HCT116 (cell line): Measurements from ENCODE around the gene TOPORS. TPM values are rescaled to one million over a fixed set of nuclear protein-coding genes. Genes with fewer than 3 reads are reported as not detected.

ENCODE experiments used
- ATAC-seq: fragments of 200-7000 bp; cut with Tn5 transposase; 2 replicates; pipeline ENCODE4 v1.9.1; 2020; ENCODE audit warnings: mild to moderate bottlenecking, moderate library complexity
- BruUV-seq: library from RNA; stranded (reverse); fragments of 400-500 nt; replicated peaks from 2 replicates; lab custom pipeline; 2021; lab: Mats Ljungman, UMichigan
- CTCF ChIA-PET: fragments of 300-600 bp; sonication (Branson Sonifier 250); formaldehyde crosslinking; loops from one replicate; lab custom pipeline; 2021; ENCODE audit warnings: antibody characterized with exemption; lab: Charles Lee
- POLR2A ChIA-PET: fragments of 300-600, 350-600 bp; sonication (Branson Sonifier 250); formaldehyde crosslinking; loops from one replicate; lab custom pipeline; 2021; ENCODE audit warnings: antibody characterized with exemption; lab: Charles Lee
- RAD21 ChIA-PET, 2 experiments: fragments of 300-600 bp; sonication (Branson Sonifier 250); formaldehyde crosslinking; loops; one replicate each; lab custom pipeline; 2023; ENCODE audit warnings: low total read pairs in 2 of 2; ENCODE audit not compliant: uncharacterized antibody in 2 of 2, unreplicated experiment in 2 of 2, low non-redundant PET in 1 of 2; lab: Charles Lee
- DNase-seq: peaks from one replicate; pipeline ENCODE4 v3.0.0-alpha.2; 2010; ENCODE audit warnings: low read depth, low spot score
- H2AFZ ChIP-seq: fragments of 200-600 bp; shearing (Covaris generic), sonication (generic); 2 replicates; pipeline ENCODE4 v1.6.1; 2017; ENCODE audit warnings: low read depth, mixed run types, mixed read lengths, antibody characterized with exemption, low read length; ENCODE audit not compliant: poor library complexity, severe bottlenecking
- H3K27ac ChIP-seq: 2 replicates; pipeline ENCODE4 v1.5.1; 2012; ENCODE audit warnings: low read depth, low read length
- H3K27me3 ChIP-seq: fragments of 200-600 bp; sonication (generic); 2 replicates; pipeline ENCODE4 v1.6.1; 2016; ENCODE audit warnings: mixed run types, low read length, mixed read lengths; ENCODE audit not compliant: insufficient read depth
- H3K36me3 ChIP-seq, 2 experiments: fragments of 200-500 bp in 1 of 2; fragments of 200-600 bp in 1 of 2; sonication (Bioruptor generic) in 1 of 2; sonication (generic) in 1 of 2; 2 replicates each; pipeline versions ENCODE4 v1.5.1 to v1.6.1; 2014 to 2016; ENCODE audit warnings: low read length in 2 of 2, inconsistent platforms in 1 of 2, mixed read lengths in 1 of 2, mixed run types in 1 of 2; ENCODE audit not compliant: insufficient read depth in 2 of 2, control insufficient read depth in 1 of 2
- H3K4me1 ChIP-seq, 2 experiments: fragments of 200-600 bp in 1 of 2; sonication (generic) in 1 of 2; 2 replicates each; pipeline versions ENCODE4 v1.5.1 to v1.6.1; 2012 to 2017; ENCODE audit warnings: low read length in 2 of 2, inconsistent platforms in 1 of 2, mild to moderate bottlenecking in 1 of 2, mixed read lengths in 1 of 2, mixed run types in 1 of 2, moderate library complexity in 1 of 2; ENCODE audit not compliant: insufficient read depth in 2 of 2, control insufficient read depth in 1 of 2
- H3K4me2 ChIP-seq: fragments of 200-600 bp; sonication (generic); 2 replicates; pipeline ENCODE4 v1.6.1; 2017; ENCODE audit warnings: mixed run types, low read length, mixed read lengths
- H3K4me3 ChIP-seq, 2 experiments: fragments of 200-600 bp in 1 of 2; sonication (generic) in 1 of 2; replicated peaks in 1 of 2; 2 replicates each; pipeline ENCODE4 v1.5.1; 2011 to 2016; ENCODE audit warnings: low read length in 2 of 2, control low read depth in 1 of 2, low read depth in 1 of 2, mild to moderate bottlenecking in 1 of 2, mixed read lengths in 1 of 2, mixed run types in 1 of 2
- H3K79me2 ChIP-seq: fragments of 200-600 bp; sonication (generic); 2 replicates; pipeline ENCODE4 v1.6.1; 2017; ENCODE audit warnings: mild to moderate bottlenecking, mixed run types, low read length, moderate library complexity, mixed read lengths; ENCODE audit not compliant: insufficient read depth
- H3K9ac ChIP-seq: fragments of 200-600 bp; sonication (generic); 2 replicates; pipeline ENCODE4 v1.6.1; 2016; ENCODE audit warnings: low read length, mixed read lengths
- H3K9me2 ChIP-seq: fragments of 200-600 bp; sonication (generic), shearing (Covaris generic); 2 replicates; pipeline ENCODE4 v1.6.1; 2017; ENCODE audit warnings: mixed run types, mild to moderate bottlenecking, moderate library complexity; ENCODE audit not compliant: insufficient read depth
- H3K9me3 ChIP-seq, 2 experiments: fragments of 200-500 bp in 1 of 2; fragments of 200-600 bp in 1 of 2; sonication (Bioruptor generic) in 1 of 2; sonication (generic) in 1 of 2; 2 replicates each; pipeline ENCODE4 v1.6.1; 2014 to 2017; ENCODE audit warnings: low read length in 2 of 2, mixed read lengths in 2 of 2, inconsistent platforms in 1 of 2, low read depth in 1 of 2, mild to moderate bottlenecking in 1 of 2, mixed run types in 1 of 2, moderate library complexity in 1 of 2; ENCODE audit not compliant: control insufficient read depth in 1 of 2, insufficient read depth in 1 of 2
- H4K20me1 ChIP-seq: fragments of 200-600 bp; sonication (generic), shearing (Covaris generic); 2 replicates; pipeline ENCODE4 v1.6.1; 2017; ENCODE audit warnings: mixed run types, mild to moderate bottlenecking, moderate library complexity; ENCODE audit not compliant: insufficient read depth
- ATF3 ChIP-seq: IDR thresholded peaks from 2 replicates; pipeline ENCODE4 v1.6.1; 2012
- CBX3 ChIP-seq: IDR thresholded peaks from 2 replicates; pipeline ENCODE4 v1.6.1; 2012; ENCODE audit warnings: low read depth
- CEBPB ChIP-seq: IDR thresholded peaks from 2 replicates; pipeline ENCODE4 v1.6.1; 2012; ENCODE audit warnings: low read depth
- EGR1 ChIP-seq: IDR thresholded peaks from 2 replicates; pipeline ENCODE4 v1.6.1; 2012; ENCODE audit warnings: low read depth
- ELF1 ChIP-seq: IDR thresholded peaks from 2 replicates; pipeline ENCODE4 v1.6.1; 2012; ENCODE audit warnings: low read depth, borderline replicate concordance
- EZH2phosphoT487 ChIP-seq: fragments of 200-600 bp; IDR thresholded peaks from 2 replicates; pipeline ENCODE4 v1.6.1; 2018; ENCODE audit warnings: antibody characterized with exemption, borderline replicate concordance
- FOSL1 ChIP-seq: IDR thresholded peaks from 2 replicates; pipeline ENCODE4 v1.6.1; 2012; ENCODE audit warnings: low read depth
- JUND ChIP-seq: IDR thresholded peaks from 2 replicates; pipeline ENCODE4 v1.6.1; 2012
- POLR2A ChIP-seq: IDR thresholded peaks from 2 replicates; pipeline ENCODE4 v1.7.0; 2011; ENCODE audit warnings: borderline replicate concordance; ENCODE audit not compliant: insufficient read depth, insufficient read length; ENCODE audit errors: extremely low read depth
- POLR2AphosphoS5 ChIP-seq: IDR thresholded peaks from 2 replicates; pipeline ENCODE4 v1.6.1; 2011; ENCODE audit warnings: mild to moderate bottlenecking, low read depth, low read length, moderate library complexity
- RAD21 ChIP-seq: IDR thresholded peaks from 2 replicates; pipeline ENCODE4 v1.6.1; 2012; ENCODE audit warnings: low read depth, mild to moderate bottlenecking
- REST ChIP-seq: IDR thresholded peaks from 2 replicates; pipeline ENCODE4 v1.6.1; 2012; ENCODE audit warnings: low read depth
- SIN3A ChIP-seq: IDR thresholded peaks from 2 replicates; pipeline ENCODE4 v1.6.1; 2012; ENCODE audit warnings: low read depth
- SP1 ChIP-seq: IDR thresholded peaks from 2 replicates; pipeline ENCODE4 v1.6.1; 2012; ENCODE audit warnings: low read depth
- SRF ChIP-seq: IDR thresholded peaks from 2 replicates; pipeline ENCODE4 v1.6.1; 2012; ENCODE audit warnings: low read depth
- ZBTB33 ChIP-seq: IDR thresholded peaks from 2 replicates; pipeline ENCODE4 v1.6.1; 2011; ENCODE audit warnings: mild to moderate bottlenecking, low read length, moderate library complexity; ENCODE audit not compliant: insufficient replicate concordance; ENCODE audit errors: extremely low read depth
- ZFX ChIP-seq: fragments of 450-650 bp; IDR thresholded peaks from 2 replicates; pipeline ENCODE4 v1.6.1; 2017
- intact Hi-C: fragments of 100-400 bp; cut with micrococcal nuclease; formaldehyde crosslinking; loops from 2 replicates; pipeline ENCODE4 v1.10.0; 2022
- total RNA-seq: library from RNA; stranded (reverse); gene quantifications from one replicate; pipeline ENCODE4 v1.2.1, GENCODE V29; 2021; ENCODE audit not compliant: unreplicated experiment

TOPORS gene
- total RNA-seq, 1 experiment from 2014 or later = 12.7 TPM

GRCh38 chr9:32518276-32518675 lies 34.1 kb downstream of the TOPORS start:
- Histone ChIP-seq H3K27me3 (no peaks in the 10 kb centered on the region), H3K9me3 (peaks cover 5 to 8% of the 10 kb centered on the region in 2 experiments; a peak in 2 of 4 replicates), H3K79me2 (peaks cover 12% of the 10 kb centered on the region), H2AFZ (no peak overlapping the region), H3K4me2 (no peak overlapping the region), H3K4me3 (no peak overlapping the region), H3K9ac (no peak overlapping the region), H3K27ac (no peak overlapping the region), H4K20me1 (no peaks in the 10 kb centered on the region), H3K36me3 (0 out of 4 replicates have a peak, but pooled peaks cover 0 to 5% of the 10 kb centered on the region in 2 experiments), H3K9me2 (no peaks in the 10 kb centered on the region), H3K4me1 (0 out of 4 replicates have a peak, but pooled peaks cover 0 to 3% of the 10 kb centered on the region in 2 experiments)
- CTCF ChIA-PET = no interaction called here
- POLR2A ChIA-PET = no interaction called here
- intact Hi-C loops = no loop called here
- RAD21 ChIA-PET = no interaction called here
- BruUV-seq = no TSS peak
- TF ChIP-seq ATF3 (no peak), EGR1 (no peak), ELF1 (no peak), EZH2phosphoT487 (no peak), SIN3A (no peak), POLR2AphosphoS5 (no peak), ZFX (no peak), REST (no peak), FOSL1 (no peak), CBX3 (no peak), ZBTB33 (no peak), POLR2A (no peak), SRF (no peak), RAD21 (no peak), CEBPB (no peak), SP1 (no peak), JUND (no peak)
- no peak for ATAC-seq
- DNase-seq = no peak
